HL-60/S4 treated with phorbol 12-myristate 13-acetate at 8.2 ng/mL for 4 days and 3 days (cell line): Measurements from ENCODE around the gene YTHDF2.
"Not testable (repeated sequence)": the region's sequence is repeated elsewhere in the genome, so short reads cannot be mapped to it uniquely, and the experiment has no call there.

Source experiments
- in situ Hi-C: fragments of 300-500 bp; cut with MboI; formaldehyde crosslinking; loops from 2 replicates; pipeline ENCODE4 v1.15.0; 2022; ENCODE audit warnings: low sequenced_read_pairs

The YTHDF2 gene

GRCh38 chr1:28736450-28737306, at the start of gene YTHDF2:
Gene YTHDF2, plus strand, starts transcription at chr1:28736940. Its CDS starts 181 bp downstream, at chr1:28737121.
- in situ Hi-C loops = no loop called here

- in situ Hi-C loops = not testable (repeated sequence)
These were observed 45.1 kb upstream of the YTHDF2 start for GRCh38 chr1:28691627-28692026.

DNA sequence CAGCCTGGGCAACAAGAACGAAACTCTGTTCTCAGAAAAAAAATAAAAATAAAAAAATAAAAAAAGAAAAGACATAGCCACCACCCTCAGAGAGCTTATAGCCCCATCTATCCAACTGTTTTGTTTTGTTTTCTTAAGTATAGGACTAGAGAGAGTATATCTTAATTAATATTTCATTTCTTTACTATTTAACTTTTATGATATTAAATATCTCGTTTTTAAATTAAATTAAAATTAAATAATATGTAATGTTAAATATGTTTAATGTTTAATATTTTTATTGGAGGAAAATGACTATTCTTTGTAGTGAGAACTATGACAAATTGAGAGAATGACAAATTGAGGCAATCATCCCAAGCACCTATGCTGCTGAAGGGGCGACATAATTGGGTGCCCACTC, 33.1 kb upstream of the YTHDF2 start:
- in situ Hi-C loops = no loop called here

GRCh38 chr1:28716336-28716735, 20.4 kb upstream of the YTHDF2 start:
- in situ Hi-C loops = no loop called here

DNA sequence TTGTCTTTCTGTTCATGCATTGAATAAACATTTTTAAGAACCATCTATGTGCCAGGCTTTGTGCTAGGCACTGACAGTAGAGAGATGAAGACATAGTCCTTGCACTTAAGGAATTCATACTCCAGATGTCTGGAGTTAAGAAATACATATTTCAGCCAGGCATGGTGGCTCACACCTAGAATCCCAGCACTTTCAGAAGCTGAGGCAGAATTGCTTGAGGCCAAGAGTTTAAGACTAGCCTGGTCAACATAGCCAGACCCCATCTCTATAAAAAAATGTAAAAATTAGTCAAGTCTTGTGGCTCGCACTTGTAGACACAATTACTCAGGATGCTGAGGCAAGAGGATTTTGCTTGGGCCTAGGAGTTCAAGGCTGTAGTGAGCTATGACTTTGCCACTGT, 18.6 kb upstream of the YTHDF2 start:
- in situ Hi-C loops = no loop called here

- in situ Hi-C loops = no loop called here
These were observed 18.0 kb upstream of the YTHDF2 start for GRCh38 chr1:28718586-28719331.

GRCh38 chr1:28719332-28719619, 17.5 kb upstream of the YTHDF2 start:
- in situ Hi-C loops = no loop called here

DNA sequence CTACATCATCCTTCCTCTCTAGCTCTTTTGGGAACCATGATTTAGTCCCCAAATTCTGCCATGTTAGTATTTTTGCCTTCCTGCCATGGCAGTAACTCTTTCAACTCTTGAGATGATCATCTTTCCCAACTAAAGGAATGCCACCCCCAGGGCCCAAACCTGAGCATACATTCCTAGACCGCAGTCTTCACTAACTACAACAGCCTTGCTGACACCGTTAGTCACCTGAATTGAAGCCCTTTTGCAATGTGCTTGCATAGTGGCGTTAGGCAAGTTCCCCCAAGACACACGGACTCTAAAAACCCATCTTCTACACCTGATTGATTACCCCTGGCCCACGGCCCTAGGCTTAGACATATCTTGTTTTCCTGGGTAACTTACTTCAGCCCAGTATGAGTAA, 16.4 kb upstream of the YTHDF2 start:
- in situ Hi-C loops = no loop called here

DNA sequence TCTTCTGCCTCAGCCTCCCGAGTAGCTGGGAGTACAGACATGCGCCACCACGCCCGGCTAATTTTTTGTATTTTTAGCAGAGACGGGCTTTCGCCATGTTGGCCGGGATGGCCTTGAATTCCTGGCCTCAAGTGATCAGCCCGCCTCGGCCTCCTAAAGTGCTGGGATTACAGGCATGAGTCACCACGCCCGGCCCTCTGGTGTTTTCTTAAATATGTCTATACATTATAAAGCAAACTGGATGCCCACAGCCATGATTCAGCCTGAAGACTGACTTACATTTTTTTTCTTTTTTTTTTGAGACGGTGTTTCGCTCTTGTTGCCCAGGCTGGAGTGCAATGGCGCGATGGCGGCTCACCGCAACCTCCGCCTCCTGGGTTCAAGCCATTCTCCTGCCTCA, 14.8 kb upstream of the YTHDF2 start:
- in situ Hi-C loops = not testable (repeated sequence)

DNA sequence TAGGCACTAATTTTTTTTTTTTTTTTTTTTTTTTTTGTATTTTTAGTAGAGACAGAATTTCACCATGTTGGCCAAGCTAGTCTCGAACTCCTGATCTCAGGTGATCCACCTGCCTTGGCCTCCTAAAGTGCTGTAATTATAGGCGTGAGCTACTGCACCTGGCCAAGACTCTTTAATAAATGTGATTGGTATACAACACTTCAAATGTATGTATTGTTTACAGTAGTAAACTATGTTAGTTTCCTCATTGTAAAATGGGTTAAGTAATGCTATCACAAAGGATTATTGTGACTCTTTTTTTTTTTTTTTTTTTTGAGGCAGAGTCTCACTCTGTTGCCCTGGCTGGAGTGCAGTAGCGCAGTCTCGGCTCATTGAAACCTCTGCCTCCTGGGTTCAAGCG, 11.4 kb upstream of the YTHDF2 start:
- in situ Hi-C loops = not testable (repeated sequence)

- in situ Hi-C loops = no loop called here
These were observed 735 bp upstream of the YTHDF2 start for GRCh38 chr1:28735961-28736449.

- in situ Hi-C loops = no loop called here
These were observed 780 bp downstream of the YTHDF2 start for GRCh38 chr1:28737307-28738132.

GRCh38 chr1:28740118-28740517, 3.4 kb downstream of the YTHDF2 start:
- in situ Hi-C loops = no loop called here

- in situ Hi-C loops = no loop called here
These were observed 7.4 kb downstream of the YTHDF2 start for GRCh38 chr1:28744184-28744583.

- in situ Hi-C loops = no loop called here
These were observed 9.0 kb downstream of the YTHDF2 start for GRCh38 chr1:28745653-28746173.

- in situ Hi-C loops = no loop called here
These were observed 13.6 kb downstream of the YTHDF2 start for GRCh38 chr1:28750330-28750729.

- in situ Hi-C loops = not testable (repeated sequence)
These were observed 14.1 kb downstream of the YTHDF2 start for GRCh38 chr1:28750771-28751294.

DNA sequence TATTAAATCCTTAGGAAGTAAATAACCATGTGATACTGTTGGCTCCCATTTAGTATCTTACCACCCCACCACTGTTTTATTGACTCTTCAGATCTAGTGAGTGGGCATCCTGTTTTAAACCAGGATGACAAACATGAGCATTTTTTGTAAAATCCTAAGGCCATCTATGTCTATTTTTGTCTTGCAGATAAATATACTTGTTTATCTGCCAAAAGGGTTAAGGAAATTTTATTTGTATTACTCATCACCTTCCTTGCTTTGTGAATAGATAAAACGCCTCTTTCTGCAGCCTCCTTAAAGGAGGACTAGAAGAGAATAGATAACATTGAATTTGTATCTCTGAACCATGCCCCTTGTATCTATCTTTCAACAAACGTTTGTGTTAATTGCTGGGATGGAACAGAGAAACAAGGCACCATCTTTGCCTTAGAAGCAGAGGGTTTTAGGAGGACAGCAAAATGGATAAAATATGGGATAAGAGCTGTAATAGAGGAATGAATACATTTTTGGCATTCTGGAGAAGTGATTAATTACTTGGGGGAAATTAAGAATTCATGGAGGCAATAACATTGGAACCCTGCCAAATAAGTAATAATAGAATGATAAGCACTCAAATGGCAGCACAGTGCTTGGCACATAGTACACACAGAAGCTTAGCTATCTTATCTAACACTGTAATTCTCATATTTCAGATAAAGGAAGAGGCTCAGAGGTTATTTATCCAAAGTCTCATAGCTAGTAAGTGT, 14.7 kb downstream of the YTHDF2 start:
- in situ Hi-C loops = no loop called here

- in situ Hi-C loops = no loop called here
These were observed 19.0 kb downstream of the YTHDF2 start for GRCh38 chr1:28755701-28756100.

GRCh38 chr1:28756846-28757245, 20.1 kb downstream of the YTHDF2 start:
- in situ Hi-C loops = no loop called here
